Adipocyte (in vitro differentiated cells): ENCODE measurements around the gene NFATC1.
A peak's percentile ranks its signal among the peaks of the same experiment; 100 is the strongest.

Experiments used
- DNase-seq: peaks from one replicate; pipeline ENCODE4 v3.0.0-alpha.2; 2015; ENCODE audit warnings: low read depth
- H3K27me3 ChIP-seq: replicated peaks from 2 replicates; pipeline ENCODE4 v1.7.0; 2013; ENCODE audit warnings: mild to moderate bottlenecking, low read length, moderate library complexity; ENCODE audit not compliant: control insufficient read depth, insufficient read depth
- H3K36me3 ChIP-seq: 2 replicates; pipeline ENCODE4 v1.7.0; 2013; ENCODE audit warnings: low read length, mild to moderate bottlenecking, moderate library complexity; ENCODE audit not compliant: control insufficient read depth, insufficient read depth, severe bottlenecking
- H3K4me1 ChIP-seq: 2 replicates; pipeline ENCODE4 v1.7.0; 2013; ENCODE audit warnings: mild to moderate bottlenecking, low read length, moderate library complexity; ENCODE audit not compliant: control insufficient read depth, insufficient read depth
- H3K4me3 ChIP-seq: 2 replicates; pipeline ENCODE4 v1.7.0; 2013; ENCODE audit warnings: mild to moderate bottlenecking, low read length, moderate library complexity
- H3K9ac ChIP-seq: 2 replicates; pipeline ENCODE4 v1.7.0; 2013; ENCODE audit warnings: mild to moderate bottlenecking, low read length, moderate library complexity
- H3K9me3 ChIP-seq: 2 replicates; pipeline ENCODE4 v1.7.0; 2013; ENCODE audit warnings: mild to moderate bottlenecking, low read length, moderate library complexity; ENCODE audit not compliant: control insufficient read depth

The NFATC1 gene

GRCh38 chr18:79452190-79452990 is 56.7 kb downstream of the NFATC1 start:
- Histone ChIP-seq H3K36me3 (peaks cover 3% of the 10 kb centered on the region), H3K27me3 (no peaks in the 10 kb centered on the region), H3K9ac (no peak overlapping the region), H3K4me1 (no peaks in the 10 kb centered on the region), H3K4me3 (no peak overlapping the region), H3K9me3 (no peaks in the 10 kb centered on the region)
- DNase-seq: no peak

- Histone ChIP-seq H3K9ac (no peak overlapping the region), H3K9me3 (no peaks in the 10 kb centered on the region), H3K4me3 (no peak overlapping the region), H3K36me3 (peaks cover 3% of the 10 kb centered on the region), H3K27me3 (no peaks in the 10 kb centered on the region), H3K4me1 (no peaks in the 10 kb centered on the region)
- no peak for DNase-seq
Measured at GRCh38 chr18:79452991-79453645, 57.4 kb downstream of the NFATC1 start.

- Histone ChIP-seq H3K9me3 (no peaks in the 10 kb centered on the region), H3K36me3 (peaks cover 3% of the 10 kb centered on the region), H3K4me3 (no peak overlapping the region), H3K4me1 (peaks cover 6% of the 10 kb centered on the region), H3K9ac (no peak overlapping the region), H3K27me3 (no peaks in the 10 kb centered on the region)
- no peak for DNase-seq
Measured at GRCh38 chr18:79453816-79454735, 58.3 kb downstream of the NFATC1 start.

- no peaks in the 10 kb centered on the region for H3K27me3 ChIP-seq
- H3K9ac ChIP-seq: no peak overlapping the region
- peaks cover 3% of the 10 kb centered on the region for H3K36me3 ChIP-seq
- no peak overlapping the region for H3K4me3 ChIP-seq
- H3K4me1 ChIP-seq: peaks cover 6% of the 10 kb centered on the region
- no peak for DNase-seq
- H3K9me3 ChIP-seq: no peaks in the 10 kb centered on the region
Measured at GRCh38 chr18:79455261-79455660, 59.5 kb downstream of the NFATC1 start.

GRCh38 chr18:79456105-79456980 is 60.6 kb downstream of the NFATC1 start:
- no peak overlapping the region for H3K4me3 ChIP-seq
- H3K27me3 ChIP-seq: no peaks in the 10 kb centered on the region
- no peak for DNase-seq
- H3K9me3 ChIP-seq: no peaks in the 10 kb centered on the region
- no peak overlapping the region for H3K9ac ChIP-seq
- H3K4me1 ChIP-seq: peaks cover 6% of the 10 kb centered on the region
- no peaks in the 10 kb centered on the region for H3K36me3 ChIP-seq

GRCh38 chr18:79457239-79457638 is 61.5 kb downstream of the NFATC1 start:
- Histone ChIP-seq H3K9ac (no peak overlapping the region), H3K9me3 (no peaks in the 10 kb centered on the region), H3K4me3 (no peak overlapping the region), H3K4me1 (peaks cover 6% of the 10 kb centered on the region), H3K36me3 (no peaks in the 10 kb centered on the region), H3K27me3 (no peaks in the 10 kb centered on the region)
- no peak for DNase-seq

- Histone ChIP-seq H3K4me1 (peaks cover 6% of the 10 kb centered on the region), H3K4me3 (no peak overlapping the region), H3K9me3 (no peaks in the 10 kb centered on the region), H3K36me3 (no peaks in the 10 kb centered on the region), H3K9ac (no peak overlapping the region), H3K27me3 (no peaks in the 10 kb centered on the region)
- DNase-seq: no peak
Measured at GRCh38 chr18:79457652-79458051, 61.9 kb downstream of the NFATC1 start.

GRCh38 chr18:79458131-79458838 is 62.6 kb downstream of the NFATC1 start:
- DNase-seq: peak; percentile 91
- Histone ChIP-seq H3K36me3 (no peaks in the 10 kb centered on the region), H3K4me1 (peaks cover 6% of the 10 kb centered on the region)

GRCh38 chr18:79458917-79459803 is 63.4 kb downstream of the NFATC1 start:
- Histone ChIP-seq H3K27me3 (no peaks in the 10 kb centered on the region), H3K9me3 (no peaks in the 10 kb centered on the region), H3K4me3 (peak overlapping the region; percentile 72), H3K9ac (peak overlapping the region; percentile 80), H3K36me3 (no peaks in the 10 kb centered on the region), H3K4me1 (peaks cover 6% of the 10 kb centered on the region)
- DNase-seq: no peak

More at GRCh38 chr18:79458131-79458838, 62.6 kb downstream of the NFATC1 start:
- Histone ChIP-seq H3K27me3 (no peaks in the 10 kb centered on the region), H3K9me3 (no peaks in the 10 kb centered on the region), H3K4me3 (peak overlapping the region; percentile 72), H3K9ac (peak overlapping the region; percentile 80)
